ENCODE measurements around the gene SHB.

SHB gene

DNA sequence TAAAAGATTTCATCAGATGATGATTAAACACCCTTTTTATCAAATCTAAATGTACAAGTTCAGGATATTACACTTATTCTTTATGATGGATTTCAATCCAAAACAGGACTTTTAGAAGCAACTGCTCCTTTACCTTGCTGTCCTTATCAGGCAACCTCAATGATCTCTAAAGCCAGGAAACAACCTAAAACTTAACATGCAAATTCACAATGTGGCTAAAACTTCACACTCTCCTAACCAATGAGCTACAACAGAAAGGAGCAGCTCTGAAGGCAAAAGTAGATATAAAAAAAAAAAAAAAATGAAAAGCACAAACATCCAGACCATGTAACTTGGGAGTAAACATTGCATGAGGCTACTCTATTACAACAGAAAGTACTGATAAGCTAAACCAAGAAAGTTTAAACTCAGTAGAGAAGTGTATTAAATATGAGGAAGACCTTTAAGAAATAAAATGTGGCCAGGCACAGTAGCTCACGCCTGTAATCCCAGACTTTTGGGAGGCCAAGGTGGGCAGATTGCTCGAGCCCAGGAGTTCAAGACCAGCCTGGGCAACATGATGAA lies 188.0 kb downstream of the SHB start:
- in situ Hi-C loops (cut with MboI; ENCODE audit: low sequenced_read_pairs), result no loop called here

DNA sequence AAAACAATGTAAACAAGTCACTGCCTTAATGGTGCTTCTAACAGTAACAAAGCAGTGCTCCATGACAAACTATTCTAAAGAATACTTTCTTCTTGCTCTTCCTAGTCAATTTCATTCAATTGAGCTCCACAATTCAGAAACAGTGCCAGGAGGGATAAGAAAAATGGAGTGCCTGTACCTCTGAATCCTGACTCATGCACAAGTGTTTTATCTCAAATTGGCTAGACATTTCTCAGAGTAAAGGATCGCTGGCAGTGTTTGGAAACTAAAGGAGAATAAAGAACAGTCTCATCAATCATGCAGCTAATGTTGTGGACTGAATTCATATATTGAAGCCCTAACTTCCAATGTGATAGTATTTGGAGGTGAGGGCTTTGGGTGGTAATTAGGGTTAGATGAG lies 192.7 kb downstream of the SHB start:
- in situ Hi-C loops (cut with MboI; ENCODE audit: low sequenced_read_pairs), result no loop called here

DNA sequence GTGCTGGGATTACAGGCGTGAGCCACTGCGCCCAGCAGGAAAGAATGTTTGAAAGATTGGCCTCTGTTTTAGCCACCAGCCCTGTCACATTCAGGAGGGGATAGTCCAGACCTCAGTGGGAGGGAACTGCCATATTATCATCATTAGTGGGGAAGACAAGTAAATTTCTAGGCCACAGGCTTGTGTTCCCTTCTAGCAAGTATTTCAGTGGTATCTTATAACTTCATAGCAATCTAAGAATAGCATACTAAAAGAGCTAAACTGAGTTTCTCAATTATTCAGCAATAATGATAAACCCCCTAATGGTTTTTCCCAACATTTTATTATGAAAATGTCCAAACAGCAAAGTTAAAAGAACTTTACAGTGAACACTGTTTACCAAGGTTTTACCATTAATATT lies 195.1 kb downstream of the SHB start:
- in situ Hi-C loops (cut with MboI; ENCODE audit: low sequenced_read_pairs), result loop anchor here (25.0 kb wide), 1 partner anchor 387 kb away; the partner anchor contains the start of gene POLR1E

DNA sequence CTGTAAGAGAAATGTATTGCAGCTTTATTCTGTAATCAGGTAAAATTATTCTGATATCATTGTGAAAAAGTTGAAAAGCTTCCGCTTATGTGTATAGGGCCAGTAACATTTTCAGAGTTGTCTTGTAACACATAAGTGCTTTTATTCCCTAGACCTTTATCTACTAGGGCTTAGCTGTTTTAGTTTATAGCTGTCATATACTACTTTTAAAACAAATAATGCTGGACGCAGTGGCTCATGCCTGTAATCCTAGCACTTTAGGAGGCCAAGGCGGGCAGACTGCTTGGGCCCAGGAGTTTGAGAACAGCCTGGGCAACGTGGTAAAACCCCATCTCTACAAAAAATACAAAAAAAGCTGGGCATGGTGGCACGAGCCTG lies 198.2 kb downstream of the SHB start:
- in situ Hi-C loops (cut with MboI; ENCODE audit: low sequenced_read_pairs), result loop anchor here (25.0 kb wide), 1 partner anchor 383 kb away; the partner anchor contains the start of gene POLR1E

DNA sequence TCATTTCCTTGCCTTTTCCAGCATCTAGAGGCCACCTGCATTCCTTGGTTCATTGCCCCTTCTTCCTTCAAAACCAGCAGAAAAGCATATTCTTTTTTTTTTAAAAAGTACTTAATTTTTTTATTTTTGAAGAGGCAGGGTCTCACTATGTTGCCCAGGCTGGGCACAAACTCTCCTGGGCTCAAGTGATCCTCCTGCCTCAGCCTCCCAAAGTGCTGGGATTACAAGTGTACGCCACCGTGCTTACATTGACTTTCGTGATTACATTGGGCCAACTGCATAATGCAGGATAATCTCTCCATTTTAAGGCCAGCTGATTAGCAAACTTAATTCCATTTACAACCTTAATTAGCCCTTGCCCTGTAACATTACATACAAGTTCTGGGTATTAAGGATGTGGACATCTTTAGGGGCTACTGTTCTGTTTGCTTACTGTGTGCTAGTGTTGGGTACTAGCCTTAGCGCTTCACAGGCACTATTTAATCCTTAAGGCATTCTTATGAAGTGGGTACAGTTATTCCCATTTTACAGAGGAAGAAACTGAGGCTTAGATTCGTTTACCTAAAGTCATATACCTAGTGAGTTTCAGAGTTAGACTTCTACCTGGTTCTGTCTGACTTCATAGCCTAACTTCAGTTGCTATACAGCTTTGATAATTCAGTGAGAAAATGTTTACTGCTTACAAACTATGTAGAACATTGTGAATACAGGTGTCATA lies 198.8 kb downstream of the SHB start:
- in situ Hi-C loops (cut with MboI; ENCODE audit: low sequenced_read_pairs), result loop anchor here (25.0 kb wide), 1 partner anchor 383 kb away; the partner anchor contains the start of gene POLR1E

Data from HL-60/S4 (cell line).